Stimulated activated CD8-positive, alpha-beta memory T cell treated with anti-CD3 and anti-CD28 coated beads, Interleukin-7, amount 100 ng/mL, for 48 hours (primary cell): ENCODE results near the gene CFAP119.
A peak's percentile ranks its signal among the peaks of the same experiment; 100 is the strongest.
"Not testable (repeated sequence)": the region's sequence is repeated elsewhere in the genome, so short reads cannot be mapped to it uniquely, and the experiment has no call there.

Experiments used
- DNase-seq, 2 donors: peaks; one replicate each; pipeline ENCODE4 v3.0.0-alpha.2; 2020; ENCODE audit warnings: low read depth in 1 of 2; ENCODE audit errors: extremely low read depth in 1 of 2

CFAP119 gene

GRCh38 chr16:30761928-30762902 lies at the start of gene CFAP119, which contains the start of gene RNF40:
TSS of gene CFAP119 (minus strand) at chr16:30762062. CDS start at chr16:30761748, 314 bp downstream.
TSS of gene RNF40 (plus strand) at chr16:30762322. CDS start at chr16:30762546, 224 bp downstream.
- DNase-seq = peak; percentile 90 to 91

GRCh38 chr16:30809675-30810074 lies 47.8 kb upstream of the CFAP119 start:
- DNase-seq = not testable (repeated sequence)

- DNase-seq = not testable (repeated sequence)
Measured at GRCh38 chr16:30808890-30809426, 47.1 kb upstream of the CFAP119 start.

- DNase-seq = no peak
Measured at GRCh38 chr16:30808146-30808545, 46.3 kb upstream of the CFAP119 start.

- DNase-seq = peak in 1 of 2 donors; percentile 11
Measured at GRCh38 chr16:30805370-30806169, 43.7 kb upstream of the CFAP119 start.

- DNase-seq = no peak
Measured at GRCh38 chr16:30805056-30805369, 43.2 kb upstream of the CFAP119 start.

GRCh38 chr16:30802936-30803335 lies 41.1 kb upstream of the CFAP119 start:
- DNase-seq = no peak

GRCh38 chr16:30797670-30798309 lies 35.9 kb upstream of the CFAP119 start:
- no peak for DNase-seq

GRCh38 chr16:30794634-30795033 lies 32.8 kb upstream of the CFAP119 start:
- no peak for DNase-seq

- DNase-seq = no peak
Measured at GRCh38 chr16:30793508-30794069, 31.7 kb upstream of the CFAP119 start.

- DNase-seq = no peak
Measured at GRCh38 chr16:30787613-30788378, 25.9 kb upstream of the CFAP119 start.

GRCh38 chr16:30786936-30787612 lies 25.2 kb upstream of the CFAP119 start, which contains the start of gene ZNF629:
TSS of gene ZNF629 (minus strand) at chr16:30787205. CDS start at chr16:30784482, 2,723 bp downstream.
- no peak for DNase-seq

- DNase-seq = no peak
Measured at GRCh38 chr16:30786115-30786935, 24.5 kb upstream of the CFAP119 start.

GRCh38 chr16:30785126-30786106 lies 23.6 kb upstream of the CFAP119 start:
- no peak for DNase-seq

- DNase-seq = no peak
Measured at GRCh38 chr16:30784215-30784614, 22.4 kb upstream of the CFAP119 start.

GRCh38 chr16:30783280-30784109 lies 21.6 kb upstream of the CFAP119 start:
- DNase-seq = no peak
